IPS-NIHi7 (cell line): ENCODE measurements around the gene PROB1.
"Not testable (repeated sequence)": the region's sequence is repeated elsewhere in the genome, so short reads cannot be mapped to it uniquely, and the experiment has no call there.

Experiments
- DNase-seq: peaks from one replicate; pipeline ENCODE4 v3.0.0; 2012; ENCODE audit warnings: mixed read lengths; ENCODE audit errors: extremely low spot score

PROB1 gene

GRCh38 chr5:139413153-139413552, 18.2 kb upstream of the PROB1 start:
- no peak for DNase-seq

GRCh38 chr5:139410993-139411828, 16.3 kb upstream of the PROB1 start:
- no peak for DNase-seq

GRCh38 chr5:139410121-139410992, 15.5 kb upstream of the PROB1 start:
- DNase-seq = no peak

GRCh38 chr5:139409116-139409515, 14.2 kb upstream of the PROB1 start:
- not testable (repeated sequence) for DNase-seq

GRCh38 chr5:139408191-139408590, 13.3 kb upstream of the PROB1 start:
- DNase-seq = no peak

- no peak for DNase-seq
Observed at GRCh38 chr5:139407517-139407916, 12.6 kb upstream of the PROB1 start.

GRCh38 chr5:139406963-139407362, 12.1 kb upstream of the PROB1 start:
- DNase-seq = no peak

- no peak for DNase-seq
Observed at GRCh38 chr5:139404484-139404840, 9.6 kb upstream of the PROB1 start.

GRCh38 chr5:139403787-139404483, 9.0 kb upstream of the PROB1 start, which contains the start of gene SPATA24:
TSS of gene SPATA24 (minus strand) at chr5:139404089. CDS start at chr5:139404060, 29 bp downstream.
- peak; percentile 99 for DNase-seq

- DNase-seq = no peak
Observed at GRCh38 chr5:139403418-139403786, 8.5 kb upstream of the PROB1 start.

GRCh38 chr5:139402561-139403158, 7.8 kb upstream of the PROB1 start:
- DNase-seq = peak; percentile 79

- DNase-seq = no peak
Observed at GRCh38 chr5:139401546-139401945, 6.6 kb upstream of the PROB1 start.

GRCh38 chr5:139399501-139400121, 4.7 kb upstream of the PROB1 start:
- DNase-seq = no peak

GRCh38 chr5:139397921-139398320, 3.0 kb upstream of the PROB1 start:
- DNase-seq = no peak

- no peak for DNase-seq
Observed at GRCh38 chr5:139396691-139397090, 1.8 kb upstream of the PROB1 start.

- no peak for DNase-seq
Observed at GRCh38 chr5:139395844-139396640, 1.1 kb upstream of the PROB1 start.

GRCh38 chr5:139394123-139394653, 716 bp downstream of the PROB1 start:
- peak; percentile 66 for DNase-seq

- DNase-seq = no peak
Observed at GRCh38 chr5:139393497-139394122, 1.3 kb downstream of the PROB1 start.

- peak; percentile 88 for DNase-seq
Observed at GRCh38 chr5:139392678-139393496, 2.0 kb downstream of the PROB1 start.
